WTC11 (cell line): ENCODE results near the gene ZDHHC8. TPM values are rescaled to one million over a fixed set of nuclear protein-coding genes. Genes with fewer than 3 reads are reported as not detected.

Source experiments
- ATAC-seq: fragments of 200-7000 bp; cut with Tn5 transposase; 2 replicates; pipeline ENCODE4 v1.10.0; 2021; ENCODE audit warnings: mild to moderate bottlenecking, moderate library complexity
- CTCF ChIA-PET: fragments of 300-600 bp; sonication (Branson Sonifier 250); formaldehyde crosslinking; loops from one replicate; lab custom pipeline; 2021; ENCODE audit warnings: antibody characterized with exemption; lab: Charles Lee
- POLR2A ChIA-PET: fragments of 350-600 bp; sonication (Branson Sonifier 250); formaldehyde crosslinking; loops from one replicate; lab custom pipeline; 2021; ENCODE audit warnings: antibody characterized with exemption; lab: Charles Lee
- DNase-seq: peaks from one replicate; pipeline ENCODE4 v3.0.0; 2021; ENCODE audit warnings: low spot score
- H3K27ac Mint-ChIP-seq: 2 replicates; pipeline ENCODE4 v1.8.0; 2021; ENCODE audit warnings: mixed read lengths
- H3K27me3 Mint-ChIP-seq: 2 replicates; pipeline ENCODE4 v1.8.0; 2021; ENCODE audit warnings: low read depth, mild to moderate bottlenecking, moderate library complexity, mixed read lengths
- H3K36me3 Mint-ChIP-seq: 2 replicates; pipeline ENCODE4 v1.8.0; 2021; ENCODE audit warnings: mixed read lengths
- H3K4me1 Mint-ChIP-seq: 2 replicates; pipeline ENCODE4 v1.8.0; 2022; ENCODE audit warnings: mixed read lengths
- H3K4me3 Mint-ChIP-seq: 2 replicates; pipeline ENCODE4 v1.8.0; 2021; ENCODE audit warnings: mild to moderate bottlenecking, moderate library complexity, mixed read lengths
- H3K9me3 Mint-ChIP-seq: 2 replicates; pipeline ENCODE4 v1.8.0; 2021; ENCODE audit warnings: mixed read lengths
- ATF1 ChIP-seq: sonication (generic); formaldehyde crosslinking; IDR thresholded peaks from 2 replicates; pipeline ENCODE4 v1.8.1; 2023; ENCODE audit warnings: mild to moderate bottlenecking, moderate library complexity, missing genetic modification reagents
- CBFB ChIP-seq: sonication (generic); formaldehyde crosslinking; IDR thresholded peaks from 2 replicates; pipeline ENCODE4 v1.8.1; 2022; ENCODE audit warnings: mild to moderate bottlenecking, low read depth, missing genetic modification reagents
- CREM ChIP-seq: sonication (generic); formaldehyde crosslinking; IDR thresholded peaks from 2 replicates; pipeline ENCODE4 v1.8.1; 2022; ENCODE audit warnings: mild to moderate bottlenecking, missing genetic modification reagents, moderate library complexity
- ERG ChIP-seq: fragments of 250-450 bp; sonication (Bioruptor Pico); IDR thresholded peaks from 2 replicates; pipeline ENCODE4 v1.8.0; 2021; ENCODE audit warnings: mild to moderate bottlenecking
- ETV6 ChIP-seq: sonication (generic); formaldehyde crosslinking; IDR thresholded peaks from 2 replicates; pipeline ENCODE4 v1.8.1; 2022; ENCODE audit warnings: mild to moderate bottlenecking, missing genetic modification reagents
- SP1 ChIP-seq: sonication (generic); formaldehyde crosslinking; conservative IDR thresholded peaks from 2 replicates; pipeline ENCODE4 v1.8.1; 2022; ENCODE audit warnings: missing genetic modification reagents
- USF1 ChIP-seq: sonication (generic); formaldehyde crosslinking; IDR thresholded peaks from 2 replicates; pipeline ENCODE4 v1.8.0; 2022; ENCODE audit warnings: mild to moderate bottlenecking, missing genetic modification reagents
- ZNF219 ChIP-seq: sonication (generic); formaldehyde crosslinking; IDR thresholded peaks from 2 replicates; pipeline ENCODE4 v1.8.0; 2023; ENCODE audit warnings: missing genetic modification reagents, mild to moderate bottlenecking, borderline replicate concordance
- ZNF423 ChIP-seq: fragments of 250-450 bp; sonication (Bioruptor Pico); IDR thresholded peaks from 2 replicates; pipeline ENCODE4 v2.1.2; 2022; ENCODE audit warnings: mild to moderate bottlenecking, moderate library complexity
- total RNA-seq: library from RNA; stranded (reverse); gene quantifications from 3 replicates; pipeline ENCODE4 v1.2.3, GENCODE V29; 2021
- TF ChIP-seq, protein P1 (sequence below): sonication (generic); formaldehyde crosslinking; IDR thresholded peaks from 2 replicates; pipeline ENCODE4 v1.8.0; 2022; ENCODE audit warnings: mild to moderate bottlenecking, missing genetic modification reagents

Gene ZDHHC8
- total RNA-seq, 1 experiment from 2014 or later: 79.7 TPM

DNA sequence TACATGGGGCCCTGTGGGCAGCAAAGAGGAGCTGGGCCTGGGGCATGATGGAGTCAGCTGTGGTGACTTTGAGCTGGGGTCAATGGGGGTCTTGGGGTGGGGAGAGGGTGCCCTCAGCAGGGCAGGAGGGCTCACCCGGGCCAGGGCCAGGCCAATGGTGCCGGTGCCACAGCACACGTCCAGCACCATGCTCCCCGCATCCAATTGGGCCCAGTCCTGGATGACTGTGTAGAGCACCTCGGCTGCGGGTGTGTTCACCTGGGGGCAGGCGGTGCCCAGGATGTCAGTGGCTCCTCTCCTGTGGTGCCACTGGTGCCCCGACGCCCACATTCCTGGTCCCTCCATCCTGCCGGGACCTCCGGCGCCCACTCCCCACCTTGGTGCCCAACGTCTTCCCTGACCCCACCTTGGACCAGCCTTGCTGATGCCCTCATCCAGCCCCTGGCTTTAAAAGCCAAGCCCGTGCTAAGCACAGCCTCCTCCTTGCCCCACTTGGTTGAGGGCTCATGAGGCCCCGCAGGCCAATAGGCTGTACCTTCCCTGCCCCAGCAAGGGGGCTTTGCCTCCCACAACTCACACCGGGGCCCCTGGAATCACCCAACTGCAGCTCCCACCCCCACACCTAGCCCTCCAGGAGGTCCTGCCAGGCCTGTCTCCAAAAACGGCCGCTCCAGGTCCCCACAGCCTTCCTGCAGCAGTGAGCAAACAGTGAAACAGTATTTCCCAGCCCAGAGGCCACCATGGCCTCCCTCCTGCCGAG is 17.9 kb upstream of the ZDHHC8 start:
- no peaks in the 10 kb centered on the region for H3K9me3 Mint-ChIP-seq
- DNase-seq (no peak), ATAC-seq (no peak)
- ChIA-PET CTCF (interaction anchor here (1.3 kb wide), 1 partner anchor 13 kb away, joined by 5 read pairs; no protein-coding TSS in a partner anchor), POLR2A (interaction anchor here (0.6 kb wide), 1 partner anchor 390 kb away, joined by 3 read pairs; no protein-coding TSS in a partner anchor)
- no peak overlapping the region; the same call in 1 of the 2 replicates for H3K27ac Mint-ChIP-seq
- no peak overlapping the region for H3K4me3 Mint-ChIP-seq
- H3K36me3 Mint-ChIP-seq: peaks cover 27% of the 10 kb centered on the region
- H3K27me3 Mint-ChIP-seq: no peaks in the 10 kb centered on the region
- no peak for TF ChIP-seq ATF1 (CRISPR knock-in tag)
- TF ChIP-seq CBFB (CRISPR knock-in tag): no peak
- peaks cover 3% of the 10 kb centered on the region for H3K4me1 Mint-ChIP-seq

DNA sequence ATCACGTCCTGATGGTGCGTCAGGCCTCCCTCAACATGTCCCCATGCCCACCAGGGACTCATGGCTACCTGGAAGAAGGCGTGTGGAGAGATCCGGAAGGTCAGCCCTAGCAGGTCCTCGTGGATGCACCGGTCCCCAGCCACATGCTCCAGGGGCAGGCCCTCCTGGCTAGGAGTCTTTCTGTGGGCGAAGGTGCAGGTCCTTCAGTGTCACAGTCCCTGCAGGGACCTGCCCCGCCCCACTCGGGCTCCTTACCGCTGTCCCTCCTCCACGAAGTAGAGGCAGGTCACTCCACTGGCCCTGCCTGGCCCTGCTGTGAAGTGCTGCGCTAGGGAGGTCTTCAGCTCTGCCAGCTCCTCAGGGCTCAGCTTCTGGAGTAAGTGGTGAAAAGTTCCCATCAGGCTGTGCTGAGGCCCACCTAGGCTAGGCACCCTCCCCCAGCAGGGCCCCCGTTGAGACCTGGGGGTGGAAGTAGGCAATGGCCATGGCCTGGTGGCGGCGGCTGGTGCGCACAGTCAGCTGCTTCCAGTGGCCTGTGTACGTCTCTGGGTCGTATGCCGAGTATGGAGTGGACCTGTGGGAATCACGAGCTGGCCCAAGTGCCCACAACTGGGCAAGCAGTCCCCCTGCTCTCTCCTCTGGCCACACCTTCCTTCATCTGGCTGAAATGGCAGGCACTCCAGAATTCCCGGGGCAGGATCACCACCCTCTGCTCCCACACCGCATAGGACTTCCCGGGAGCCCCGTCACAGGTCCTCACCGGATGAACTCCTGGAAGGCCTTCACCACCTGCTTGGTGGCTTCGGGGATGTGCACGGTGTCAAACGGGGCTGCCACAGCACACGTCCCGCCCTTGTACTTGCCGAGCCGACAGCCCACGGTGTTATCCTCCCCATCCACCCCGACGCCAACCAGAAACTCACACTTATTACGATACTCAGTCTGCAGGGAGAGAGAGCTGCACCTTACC is 16.8 kb upstream of the ZDHHC8 start:
- DNase-seq (no peak), ATAC-seq (no peak)
- POLR2A ChIA-PET: interaction anchor here (1.0 to 2.0 kb wide), 2 partner anchors 14 kb away, joined by 3 to 6 read pairs; no protein-coding TSS in a partner anchor

GRCh38 chr22:20115691-20116375 is 15.8 kb upstream of the ZDHHC8 start, which contains the start of gene RANBP1:
TSS of gene RANBP1 (plus strand) at chr22:20116104. CDS start at chr22:20116185, 81 bp downstream.
- no peak for ATAC-seq
- DNase-seq: no peak
- POLR2A ChIA-PET: interaction anchor here (0.6 to 2.0 kb wide), 3 partner anchors 10 to 55 kb away, joined by 5 to 6 read pairs (median 5); no protein-coding TSS in a partner anchor
- CTCF ChIA-PET: interaction anchor here (1.0 to 1.5 kb wide), 3 partner anchors 18 to 149 kb away, joined by 3 read pairs; no protein-coding TSS in a partner anchor
- Mint-ChIP-seq H3K27ac (peak within 1 kb of the TSS; percentile 62), H3K27me3 (no peaks in the 10 kb centered on the region), H3K36me3 (peaks cover 34% of the 10 kb centered on the region), H3K4me3 (peak within 1 kb of the TSS; percentile 79), H3K9me3 (no peaks in the 10 kb centered on the region), H3K4me1 (peaks cover 13% of the 10 kb centered on the region)
- TF ChIP-seq CREM (CRISPR knock-in tag) (no peak), ERG (CRISPR knock-in tag) (no peak), SP1 (CRISPR knock-in tag) (no peak), ETV6 (CRISPR knock-in tag) (no peak), ZNF423 (CRISPR knock-in tag) (no peak), USF1 (CRISPR knock-in tag) (no peak)

More for the DNA sequence above, 16.8 kb upstream of the ZDHHC8 start:
- peaks cover 32% of the 10 kb centered on the region for H3K36me3 Mint-ChIP-seq
- CTCF ChIA-PET: no interaction called here
- TF ChIP-seq, protein P1, sequence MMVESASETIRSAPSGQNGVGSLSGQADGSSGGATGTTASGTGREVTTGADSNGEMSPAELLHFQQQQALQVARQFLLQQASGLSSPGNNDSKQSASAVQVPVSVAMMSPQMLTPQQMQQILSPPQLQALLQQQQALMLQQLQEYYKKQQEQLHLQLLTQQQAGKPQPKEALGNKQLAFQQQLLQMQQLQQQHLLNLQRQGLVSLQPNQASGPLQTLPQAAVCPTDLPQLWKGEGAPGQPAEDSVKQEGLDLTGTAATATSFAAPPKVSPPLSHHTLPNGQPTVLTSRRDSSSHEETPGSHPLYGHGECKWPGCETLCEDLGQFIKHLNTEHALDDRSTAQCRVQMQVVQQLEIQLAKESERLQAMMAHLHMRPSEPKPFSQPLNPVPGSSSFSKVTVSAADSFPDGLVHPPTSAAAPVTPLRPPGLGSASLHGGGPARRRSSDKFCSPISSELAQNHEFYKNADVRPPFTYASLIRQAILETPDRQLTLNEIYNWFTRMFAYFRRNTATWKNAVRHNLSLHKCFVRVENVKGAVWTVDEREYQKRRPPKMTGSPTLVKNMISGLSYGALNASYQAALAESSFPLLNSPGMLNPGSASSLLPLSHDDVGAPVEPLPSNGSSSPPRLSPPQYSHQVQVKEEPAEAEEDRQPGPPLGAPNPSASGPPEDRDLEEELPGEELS (CRISPR knock-in tag): no peak
- TF ChIP-seq ATF1 (CRISPR knock-in tag) (0 out of 2 replicates have a peak, but pooled peaks have one; percentile 48), ZNF219 (no peak)
- no peaks in the 10 kb centered on the region for H3K9me3 Mint-ChIP-seq
- H3K27me3 Mint-ChIP-seq: no peaks in the 10 kb centered on the region
- H3K4me1 Mint-ChIP-seq: peaks cover 12% of the 10 kb centered on the region
- H3K27ac Mint-ChIP-seq: peak overlapping the region; percentile 62; the same call in 1 of the 2 replicates
- peak overlapping the region; percentile 34 for H3K4me3 Mint-ChIP-seq
